HepG2 (cell line): ENCODE measurements around the gene VGF. TPM values are rescaled to one million over a fixed set of nuclear protein-coding genes. Genes with fewer than 3 reads are reported as not detected.
A peak's percentile ranks its signal among the peaks of the same experiment; 100 is the strongest.

Experiments used
- ATAC-seq: fragments of 200-7000 bp; cut with Tn5 transposase; 3 replicates; pipeline ENCODE4 v1.9.1; 2020; ENCODE audit warnings: mild to moderate bottlenecking, moderate library complexity
- BruUV-seq: library from RNA; stranded (reverse); fragments of 400-500 nt; replicated peaks from 2 replicates; lab custom pipeline; 2021; lab: Mats Ljungman, UMichigan
- CTCF ChIA-PET: fragments of 300-600 bp; formaldehyde crosslinking; extraction: SDS; loops from one replicate; lab custom pipeline; 2021; ENCODE audit warnings: low total read pairs, inconsistent platforms, low intra/inter-chr PET ratio; lab: Yijun Ruan, JAX
- POLR2A ChIA-PET: fragments of 350-600 bp; sonication (Branson Sonifier 250); formaldehyde crosslinking; loops from one replicate; lab custom pipeline; 2020; ENCODE audit warnings: antibody characterized with exemption, inconsistent platforms; lab: Yijun Ruan, JAX
- DNase-seq: peaks from one replicate; pipeline ENCODE4 v3.0.0-alpha.2; 2015; ENCODE audit warnings: low spot score
- FAIRE-seq: peaks from 3 replicates; lab custom pipeline; 2011; peaks lifted over from hg19 to GRCh38; lab: Jason Lieb, UNC
- H2AFZ ChIP-seq: one replicate; pipeline ENCODE4 v1.6.1; 2011; ENCODE audit warnings: low read length, inconsistent platforms
- H3K27ac ChIP-seq: fragments of 300-600 bp; 3 replicates; pipeline ENCODE4 v1.8.0; 2011; ENCODE audit warnings: mixed run types, mild to moderate bottlenecking, mixed read lengths, low read length, inconsistent platforms; ENCODE audit not compliant: insufficient read depth; ENCODE audit errors: extremely low read length
- H3K27me3 ChIP-seq, 2 experiments: fragments of 200-600 bp in 1 of 2; 2 replicates in 1 of 2; 3 replicates in 1 of 2; pipeline versions ENCODE4 v1.6.0 to v1.8.0; 2011; ENCODE audit warnings: low read length in 2 of 2, mild to moderate bottlenecking in 2 of 2, moderate library complexity in 2 of 2, inconsistent platforms in 1 of 2; ENCODE audit not compliant: insufficient read depth in 2 of 2, control insufficient read depth in 1 of 2
- H3K36me3 ChIP-seq, 2 experiments: fragments of 200-600 bp in 1 of 2; replicated peaks in 1 of 2; 2 replicates in 1 of 2; 3 replicates in 1 of 2; pipeline versions ENCODE4 v1.5.1 to v1.8.0; 2011; ENCODE audit warnings: low read length in 2 of 2, inconsistent platforms in 1 of 2; ENCODE audit not compliant: insufficient read depth in 2 of 2, control insufficient read depth in 1 of 2
- H3K4me1 ChIP-seq: 2 replicates; pipeline ENCODE4 v1.5.1; 2012; ENCODE audit warnings: low read length, inconsistent platforms; ENCODE audit not compliant: insufficient read depth
- H3K4me2 ChIP-seq: 2 replicates; pipeline ENCODE4 v1.6.0; 2011; ENCODE audit warnings: low read depth, low read length, inconsistent platforms
- H3K4me3 ChIP-seq, 3 experiments: fragments of 200-600 bp in 1 of 3; sonication (generic), shearing (Covaris generic) in 1 of 3; replicated peaks in 1 of 3; 2 replicates each; pipeline ENCODE4 v1.5.1; 2011 to 2016; ENCODE audit warnings: low read length in 3 of 3, inconsistent platforms in 2 of 3, low read depth in 2 of 3, mild to moderate bottlenecking in 2 of 3, control low read depth in 1 of 3, mixed read lengths in 1 of 3; ENCODE audit not compliant: insufficient read depth in 1 of 3
- H3K79me2 ChIP-seq: one replicate; pipeline ENCODE4 v1.6.1; 2011; ENCODE audit warnings: low read length, inconsistent platforms; ENCODE audit not compliant: insufficient read depth
- H3K9ac ChIP-seq: 2 replicates; pipeline ENCODE4 v1.6.0; 2011; ENCODE audit warnings: mild to moderate bottlenecking, low read depth, low read length, inconsistent platforms; ENCODE audit not compliant: insufficient read depth
- H3K9me3 ChIP-seq: 2 replicates; pipeline ENCODE4 v1.5.1; 2012; ENCODE audit warnings: mild to moderate bottlenecking, low read length
- H4K20me1 ChIP-seq: 2 replicates; pipeline ENCODE4 v1.6.0; 2011; ENCODE audit warnings: inconsistent platforms, mild to moderate bottlenecking, low read length, moderate library complexity; ENCODE audit not compliant: insufficient read depth
- HNRNPL ChIP-seq: fragments of 200-400 bp; formaldehyde crosslinking; IDR thresholded peaks from 2 replicates; pipeline ENCODE4 v1.6.1; 2017; ENCODE audit warnings: mild to moderate bottlenecking, low read depth, low read length
- POGZ ChIP-seq: sonication (generic); formaldehyde crosslinking; IDR thresholded peaks from 2 replicates; pipeline ENCODE4 v1.4.0; 2020; ENCODE audit warnings: mild to moderate bottlenecking, missing genetic modification reagents
- SALL1 ChIP-seq: sonication (generic); formaldehyde crosslinking; IDR thresholded peaks from 2 replicates; pipeline ENCODE4 v1.8.0; 2022; ENCODE audit warnings: mild to moderate bottlenecking, missing genetic modification reagents
- ZNF7 ChIP-seq: IDR thresholded peaks from 2 replicates; pipeline ENCODE4 v1.6.1; 2016; ENCODE audit warnings: missing biosample characterization, missing genetic modification reagents
- WGBS: methylation state at CpG from one replicate; pipeline ENCODE4 v1.1.6; 2017; ENCODE audit warnings: low lambda C conversion rate; 5-methylcytosine and 5-hydroxymethylcytosine counted together
- in situ Hi-C: cut with HindIII; loops from 2 replicates; pipeline ENCODE4 v1.10.0; 2017; ENCODE audit warnings: low pct_unique_long_range_greater_than_20kb; ENCODE audit not compliant: extremely low pct_ligation_motif_present
- intact Hi-C: fragments of 100-400 bp; cut with micrococcal nuclease; formaldehyde crosslinking; loops from one replicate; pipeline ENCODE4 v1.10.0; 2022; ENCODE audit not compliant: unreplicated experiment
- polyA plus RNA-seq, 8 experiments: library from polyadenylated mRNA; depleted of rRNA in 3 of 8; stranded (reverse) in 7 of 8; unstranded in 1 of 8; fragments of >200 nt; fragmentation: Illumina TruSeq in 4 of 8; extraction: Trizol in 4 of 8; gene quantifications; 2 replicates each; pipeline versions ENCODE4 v1.2.1 to v1.2.3, GENCODE V29; 2011 to 2016; ENCODE audit warnings: low read depth in 4 of 8, missing spikeins in 1 of 8, mixed read lengths in 1 of 8; ENCODE audit not compliant: insufficient read depth in 1 of 8
- total RNA-seq, 5 experiments: library from RNA; depleted of rRNA; stranded (reverse); fragments of >200 nt; fragmentation: Illumina TruSeq; extraction: Trizol; gene quantifications; 2 replicates each; pipeline ENCODE4 v1.2.3, GENCODE V29; 2016; ENCODE audit warnings: low read depth in 1 of 5
- TF ChIP-seq, protein P1 (sequence below): sonication (generic); formaldehyde crosslinking; IDR thresholded peaks from 2 replicates; pipeline ENCODE4 v1.4.0; 2020; ENCODE audit warnings: mild to moderate bottlenecking, missing genetic modification reagents
- TF ChIP-seq, protein P2 (sequence below): sonication (generic); formaldehyde crosslinking; conservative IDR thresholded peaks from 2 replicates; pipeline ENCODE4 v1.8.0; 2022; ENCODE audit warnings: low read depth, missing genetic modification reagents
- TF ChIP-seq, protein P3 (sequence below): sonication (generic); formaldehyde crosslinking; IDR thresholded peaks from 2 replicates; pipeline ENCODE4 v1.5.1; 2020; ENCODE audit warnings: mild to moderate bottlenecking, missing genetic modification reagents
- TF ChIP-seq, protein P4 (sequence below): sonication (generic); IDR thresholded peaks from 2 replicates; pipeline ENCODE4 v1.6.1; 2016; ENCODE audit warnings: low read depth, borderline replicate concordance

The VGF gene
- total and polyA plus RNA-seq, 2 of the 13 experiments (the other 11 are each of a cell fraction or from before 2014, with no cell fraction given): 0.12 to 0.46 TPM

DNA sequence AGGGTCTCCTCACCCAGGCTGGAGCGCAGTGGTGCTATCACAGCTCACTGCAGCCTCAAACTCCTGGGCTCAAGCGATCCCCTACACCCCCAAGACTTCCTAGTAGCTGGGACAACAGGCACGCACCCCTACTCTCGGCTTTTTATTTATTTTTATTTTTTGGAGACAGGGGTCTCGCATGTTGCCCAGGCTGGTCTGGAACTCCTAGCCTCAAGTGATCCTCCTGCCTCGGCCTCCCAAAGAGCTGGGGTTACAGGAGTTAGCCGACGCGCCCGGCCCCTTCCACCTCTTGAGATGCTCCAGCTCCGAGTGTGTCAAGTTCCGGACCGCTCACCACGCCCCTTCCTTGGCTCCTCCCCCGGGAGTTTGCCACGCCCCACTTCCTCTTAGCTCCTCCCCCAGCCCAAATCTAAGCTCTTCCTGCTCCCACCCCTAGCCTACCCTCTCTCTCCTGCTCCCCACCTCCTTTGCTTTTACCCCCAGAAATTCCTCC is 8.4 kb upstream of the VGF start:
- 44% methylated on average over 16 of the region's 16 CpGs for WGBS
- Histone ChIP-seq H3K79me2 (no peaks in the 10 kb centered on the region), H3K27me3 (peaks cover 18 to 79% of the 10 kb centered on the region in 2 experiments), H3K27ac (no peak overlapping the region), H2AFZ (no peak overlapping the region), H3K9me3 (no peaks in the 10 kb centered on the region), H3K4me1 (peaks cover 48% of the 10 kb centered on the region), H3K36me3 (no peaks in the 10 kb centered on the region), H3K9ac (no peak overlapping the region), H3K4me2 (peak overlapping the region; percentile 62; the same call in 1 of the 2 replicates), H3K4me3 (peak overlapping the region in 1 of 3 experiments; percentile 64; a peak in 2 of 6 replicates), H4K20me1 (no peaks in the 10 kb centered on the region)
- peak; percentile 52; the same call in 1 of the 2 replicates for TF ChIP-seq ZNF7 (CRISPR knock-in tag)
- TF ChIP-seq, protein P1, sequence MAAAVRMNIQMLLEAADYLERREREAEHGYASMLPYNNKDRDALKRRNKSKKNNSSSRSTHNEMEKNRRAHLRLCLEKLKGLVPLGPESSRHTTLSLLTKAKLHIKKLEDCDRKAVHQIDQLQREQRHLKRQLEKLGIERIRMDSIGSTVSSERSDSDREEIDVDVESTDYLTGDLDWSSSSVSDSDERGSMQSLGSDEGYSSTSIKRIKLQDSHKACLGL: no peak
- FAIRE-seq (no peak), ATAC-seq (no peak), DNase-seq (no peak)
- intact Hi-C loops: no loop called here
- POLR2A ChIA-PET: interaction anchor here (0.6 to 1.0 kb wide), 4 partner anchors 8 to 43 kb away, joined by 3 read pairs; partner anchors contain the start of genes PLOD3 and VGF
- in situ Hi-C loops: no loop called here
- no TSS peak for BruUV-seq
- CTCF ChIA-PET: no interaction called here

DNA sequence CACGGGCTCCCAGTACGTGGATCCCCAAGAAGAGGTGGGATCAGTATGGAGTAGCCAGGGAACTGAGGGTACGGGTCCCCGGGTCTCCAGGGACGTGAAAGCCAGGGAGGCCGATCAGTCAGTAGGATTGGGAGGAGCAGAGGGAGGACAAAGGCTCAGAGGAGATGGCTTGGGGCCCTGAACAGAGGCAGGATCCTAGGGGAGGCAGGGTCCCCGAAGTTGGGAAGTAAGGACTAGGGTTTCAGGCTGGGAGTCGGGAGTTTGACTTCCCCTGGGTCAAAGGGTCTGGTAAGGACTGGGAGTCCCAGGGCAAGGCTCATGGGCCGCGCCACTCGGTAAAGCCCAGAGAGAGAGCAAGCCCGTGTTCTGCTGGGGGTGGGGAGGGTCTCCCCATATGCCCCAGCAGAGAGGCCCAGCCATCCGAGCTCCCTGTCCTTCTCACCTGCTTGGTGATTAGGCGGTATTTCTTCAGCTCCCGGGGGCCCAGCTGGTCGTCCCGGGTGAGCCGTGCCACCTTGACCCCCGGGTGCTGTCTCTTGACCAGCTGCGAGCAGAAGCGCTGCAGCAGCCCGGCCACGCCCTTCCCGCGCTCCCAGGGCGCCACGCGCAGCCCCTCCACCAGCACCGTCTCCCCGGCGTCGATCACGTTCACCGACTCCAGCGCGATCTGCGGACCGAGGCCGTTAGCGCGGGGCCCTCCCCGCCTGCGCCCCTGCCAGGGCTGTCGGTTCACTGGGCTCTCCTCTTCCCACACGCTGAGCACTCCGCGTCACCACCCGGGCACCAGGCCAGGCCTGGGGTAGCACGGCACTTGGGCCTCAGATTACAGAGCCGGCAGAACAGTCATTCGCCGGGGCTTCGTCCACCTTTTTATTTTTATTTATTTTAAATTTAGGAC is 7.7 kb upstream of the VGF start:
- Histone ChIP-seq H3K27ac (no peak overlapping the region), H3K4me1 (peaks cover 48% of the 10 kb centered on the region), H3K9me3 (no peaks in the 10 kb centered on the region), H3K27me3 (peaks cover 15 to 78% of the 10 kb centered on the region in 2 experiments), H4K20me1 (no peaks in the 10 kb centered on the region), H2AFZ (no peak overlapping the region), H3K4me2 (peak overlapping the region; percentile 62), H3K79me2 (no peaks in the 10 kb centered on the region), H3K36me3 (no peaks in the 10 kb centered on the region), H3K4me3 (peak overlapping the region in 2 of 3 experiments; percentile 15 to 64; a peak in 2 of 6 replicates), H3K9ac (no peak overlapping the region)
- no TSS peak for BruUV-seq
- in situ Hi-C loops: no loop called here
- DNase-seq (no peak), ATAC-seq (peak; percentile 12; the same call in 2 of the 3 replicates), FAIRE-seq (no peak)
- 6% methylated on average over 19 of the region's 53 CpGs for WGBS
- ChIA-PET CTCF (no interaction called here), POLR2A (interaction anchor here (0.8 to 1.0 kb wide), 3 partner anchors 7 to 44 kb away, joined by 3 read pairs; partner anchors contain the start of genes PLOD3 and VGF)
- intact Hi-C loops: no loop called here
- TF ChIP-seq SALL1 (CRISPR knock-in tag): 0 out of 2 replicates have a peak, but pooled peaks have one; percentile 19
- 0 out of 2 replicates have a peak, but pooled peaks have one; percentile 52 for TF ChIP-seq HNRNPL
- no peak for TF ChIP-seq POGZ (CRISPR knock-in tag)
- TF ChIP-seq, protein P2, sequence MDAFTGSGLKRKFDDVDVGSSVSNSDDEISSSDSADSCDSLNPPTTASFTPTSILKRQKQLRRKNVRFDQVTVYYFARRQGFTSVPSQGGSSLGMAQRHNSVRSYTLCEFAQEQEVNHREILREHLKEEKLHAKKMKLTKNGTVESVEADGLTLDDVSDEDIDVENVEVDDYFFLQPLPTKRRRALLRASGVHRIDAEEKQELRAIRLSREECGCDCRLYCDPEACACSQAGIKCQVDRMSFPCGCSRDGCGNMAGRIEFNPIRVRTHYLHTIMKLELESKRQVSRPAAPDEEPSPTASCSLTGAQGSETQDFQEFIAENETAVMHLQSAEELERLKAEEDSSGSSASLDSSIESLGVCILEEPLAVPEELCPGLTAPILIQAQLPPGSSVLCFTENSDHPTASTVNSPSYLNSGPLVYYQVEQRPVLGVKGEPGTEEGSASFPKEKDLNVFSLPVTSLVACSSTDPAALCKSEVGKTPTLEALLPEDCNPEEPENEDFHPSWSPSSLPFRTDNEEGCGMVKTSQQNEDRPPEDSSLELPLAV (CRISPR knock-in tag): no peak
- TF ChIP-seq, protein P3, sequence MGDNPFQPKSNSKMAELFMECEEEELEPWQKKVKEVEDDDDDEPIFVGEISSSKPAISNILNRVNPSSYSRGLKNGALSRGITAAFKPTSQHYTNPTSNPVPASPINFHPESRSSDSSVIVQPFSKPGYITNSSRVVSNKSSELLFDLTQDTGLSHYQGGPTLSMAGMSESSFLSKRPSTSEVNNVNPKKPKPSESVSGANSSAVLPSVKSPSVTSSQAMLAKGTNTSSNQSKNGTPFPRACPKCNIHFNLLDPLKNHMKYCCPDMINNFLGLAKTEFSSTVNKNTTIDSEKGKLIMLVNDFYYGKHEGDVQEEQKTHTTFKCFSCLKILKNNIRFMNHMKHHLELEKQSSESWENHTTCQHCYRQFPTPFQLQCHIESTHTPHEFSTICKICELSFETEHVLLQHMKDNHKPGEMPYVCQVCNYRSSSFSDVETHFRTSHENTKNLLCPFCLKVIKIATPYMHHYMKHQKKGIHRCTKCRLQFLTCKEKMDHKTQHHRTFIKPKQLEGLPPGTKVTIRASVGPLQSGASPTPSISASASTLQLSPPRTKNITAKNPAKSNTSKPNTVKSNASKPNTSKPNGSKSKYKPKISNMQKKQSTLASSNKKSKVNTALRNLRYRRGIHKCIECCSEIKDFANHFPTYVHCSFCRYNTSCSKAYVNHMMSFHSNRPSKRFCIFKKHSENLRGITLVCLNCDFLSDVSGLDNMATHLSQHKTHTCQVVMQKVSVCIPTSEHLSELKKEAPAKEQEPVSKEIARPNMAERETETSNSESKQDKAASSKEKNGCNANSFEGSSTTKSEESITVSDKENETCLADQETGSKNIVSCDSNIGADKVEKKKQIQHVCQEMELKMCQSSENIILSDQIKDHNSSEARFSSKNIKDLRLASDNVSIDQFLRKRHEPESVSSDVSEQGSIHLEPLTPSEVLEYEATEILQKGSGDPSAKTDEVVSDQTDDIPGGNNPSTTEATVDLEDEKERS (CRISPR knock-in tag): no peak
- TF ChIP-seq, protein P4, sequence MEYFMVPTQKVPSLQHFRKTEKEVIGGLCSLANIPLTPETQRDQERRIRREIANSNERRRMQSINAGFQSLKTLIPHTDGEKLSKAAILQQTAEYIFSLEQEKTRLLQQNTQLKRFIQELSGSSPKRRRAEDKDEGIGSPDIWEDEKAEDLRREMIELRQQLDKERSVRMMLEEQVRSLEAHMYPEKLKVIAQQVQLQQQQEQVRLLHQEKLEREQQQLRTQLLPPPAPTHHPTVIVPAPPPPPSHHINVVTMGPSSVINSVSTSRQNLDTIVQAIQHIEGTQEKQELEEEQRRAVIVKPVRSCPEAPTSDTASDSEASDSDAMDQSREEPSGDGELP: no peak
